C4-2B (cell line): ENCODE data around the gene HBM.
"Not testable (repeated sequence)": the region's sequence is repeated elsewhere in the genome, so short reads cannot be mapped to it uniquely, and the experiment has no call there.

Experiments
- H3K27ac ChIP-seq: fragments of 450-650 bp; 2 replicates; pipeline ENCODE4 v1.5.1; 2017
- ZFX ChIP-seq: fragments of 450-650 bp; IDR thresholded peaks from 2 replicates; pipeline ENCODE4 v1.6.1; 2017
- TF ChIP-seq, protein P1 (sequence below): fragments of 450-650 bp; conservative IDR thresholded peaks from 2 replicates; pipeline ENCODE4 v1.5.1; 2017; ENCODE audit warnings: mild to moderate bottlenecking

The HBM gene

DNA sequence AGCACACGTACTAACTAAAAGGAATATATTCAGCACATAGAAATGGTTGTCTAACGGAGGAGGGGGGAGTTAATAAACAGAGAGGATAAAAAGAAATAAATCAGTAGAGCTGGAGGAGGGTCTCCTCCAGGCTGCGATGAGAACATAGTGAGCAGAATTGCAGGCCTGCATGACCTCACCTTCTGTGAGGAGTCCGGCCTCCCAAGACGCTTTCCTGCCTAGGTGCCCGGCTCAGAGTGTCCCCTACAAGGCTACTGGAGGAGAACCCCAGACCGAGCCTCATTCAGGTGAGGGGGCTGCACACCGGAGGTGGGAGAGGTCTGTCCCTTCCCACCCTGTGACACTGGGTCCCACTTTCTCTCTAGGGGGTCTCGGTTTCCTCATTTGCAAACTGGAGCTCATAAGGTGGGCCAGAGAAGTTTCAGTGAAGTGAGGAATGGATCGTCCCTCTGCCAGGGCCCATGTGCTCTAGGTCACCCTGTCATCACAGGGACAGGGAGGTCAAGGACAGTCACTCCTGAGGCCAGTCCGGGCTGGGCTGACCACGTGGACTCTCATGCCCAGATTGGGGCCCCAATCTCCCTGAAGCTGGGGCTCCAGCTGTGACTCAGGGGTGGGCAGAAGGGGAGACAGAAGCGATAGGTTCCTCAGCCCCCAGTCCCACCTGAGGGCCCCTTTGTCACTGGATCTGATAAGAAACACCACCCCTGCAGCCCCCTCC lies 3.3 kb upstream of the HBM start:
- no peak overlapping the region for H3K27ac ChIP-seq
- TF ChIP-seq, protein P1, sequence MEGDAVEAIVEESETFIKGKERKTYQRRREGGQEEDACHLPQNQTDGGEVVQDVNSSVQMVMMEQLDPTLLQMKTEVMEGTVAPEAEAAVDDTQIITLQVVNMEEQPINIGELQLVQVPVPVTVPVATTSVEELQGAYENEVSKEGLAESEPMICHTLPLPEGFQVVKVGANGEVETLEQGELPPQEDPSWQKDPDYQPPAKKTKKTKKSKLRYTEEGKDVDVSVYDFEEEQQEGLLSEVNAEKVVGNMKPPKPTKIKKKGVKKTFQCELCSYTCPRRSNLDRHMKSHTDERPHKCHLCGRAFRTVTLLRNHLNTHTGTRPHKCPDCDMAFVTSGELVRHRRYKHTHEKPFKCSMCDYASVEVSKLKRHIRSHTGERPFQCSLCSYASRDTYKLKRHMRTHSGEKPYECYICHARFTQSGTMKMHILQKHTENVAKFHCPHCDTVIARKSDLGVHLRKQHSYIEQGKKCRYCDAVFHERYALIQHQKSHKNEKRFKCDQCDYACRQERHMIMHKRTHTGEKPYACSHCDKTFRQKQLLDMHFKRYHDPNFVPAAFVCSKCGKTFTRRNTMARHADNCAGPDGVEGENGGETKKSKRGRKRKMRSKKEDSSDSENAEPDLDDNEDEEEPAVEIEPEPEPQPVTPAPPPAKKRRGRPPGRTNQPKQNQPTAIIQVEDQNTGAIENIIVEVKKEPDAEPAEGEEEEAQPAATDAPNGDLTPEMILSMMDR = no peak
- no peak for TF ChIP-seq ZFX

DNA sequence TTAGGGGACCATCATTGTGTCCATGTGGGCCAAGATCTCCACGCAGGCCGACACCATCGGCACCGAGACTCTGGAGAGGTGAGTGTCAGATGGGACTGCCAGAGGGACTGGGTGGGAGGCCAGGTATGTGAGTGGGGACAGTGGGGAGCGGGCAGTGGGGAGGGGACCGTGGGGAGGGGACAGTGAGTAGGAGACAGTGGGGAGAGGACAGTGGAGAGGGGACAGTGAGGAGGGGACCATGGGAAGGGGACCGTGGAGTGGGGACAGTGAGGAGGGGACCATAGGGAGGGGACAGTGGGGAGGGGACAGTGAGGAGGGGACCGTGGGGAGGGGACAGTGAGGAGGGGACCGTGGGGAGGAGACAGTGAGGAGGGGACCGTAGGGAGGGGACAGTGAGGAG lies 2.6 kb upstream of the HBM start:
- not testable (repeated sequence) for H3K27ac ChIP-seq

- H3K27ac ChIP-seq = not testable (repeated sequence)
Observed at GRCh38 chr16:163696-164095, 2.1 kb upstream of the HBM start.

DNA sequence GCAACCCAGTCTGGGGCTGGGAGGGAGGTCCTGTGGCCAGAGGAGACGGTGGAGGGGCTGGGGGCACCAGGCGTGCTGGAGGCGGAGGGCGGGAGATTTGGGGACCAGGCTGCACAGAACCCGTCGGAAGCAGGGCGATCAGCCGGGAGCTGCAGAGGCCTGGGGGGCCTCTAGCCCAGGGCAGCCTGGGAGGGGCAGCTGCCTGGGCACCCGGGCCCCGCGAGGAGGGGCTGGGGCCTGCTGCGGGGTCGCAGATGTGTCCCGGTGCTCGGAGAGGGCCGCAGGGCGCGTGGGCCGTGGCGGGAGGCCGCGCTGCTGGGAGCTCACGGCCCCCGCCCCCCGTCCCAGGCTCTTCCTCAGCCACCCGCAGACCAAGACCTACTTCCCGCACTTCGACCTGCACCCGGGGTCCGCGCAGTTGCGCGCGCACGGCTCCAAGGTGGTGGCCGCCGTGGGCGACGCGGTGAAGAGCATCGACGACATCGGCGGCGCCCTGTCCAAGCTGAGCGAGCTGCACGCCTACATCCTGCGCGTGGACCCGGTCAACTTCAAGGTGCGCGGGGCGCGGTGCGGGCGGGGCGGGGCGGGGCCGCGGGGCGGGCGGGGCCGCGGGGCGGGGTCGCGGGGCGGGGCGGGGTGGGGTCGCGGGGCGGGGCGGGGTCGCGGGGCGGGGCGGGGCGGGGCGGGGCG lies 1.5 kb upstream of the HBM start:
- not testable (repeated sequence) for H3K27ac ChIP-seq

- TF ChIP-seq, protein P1 = no peak
- TF ChIP-seq ZFX = no peak
- H3K27ac ChIP-seq = peak overlapping the region; percentile 17; the same call in 1 of the 2 replicates
Observed at GRCh38 chr16:164827-165538, 795 bp upstream of the HBM start.

DNA sequence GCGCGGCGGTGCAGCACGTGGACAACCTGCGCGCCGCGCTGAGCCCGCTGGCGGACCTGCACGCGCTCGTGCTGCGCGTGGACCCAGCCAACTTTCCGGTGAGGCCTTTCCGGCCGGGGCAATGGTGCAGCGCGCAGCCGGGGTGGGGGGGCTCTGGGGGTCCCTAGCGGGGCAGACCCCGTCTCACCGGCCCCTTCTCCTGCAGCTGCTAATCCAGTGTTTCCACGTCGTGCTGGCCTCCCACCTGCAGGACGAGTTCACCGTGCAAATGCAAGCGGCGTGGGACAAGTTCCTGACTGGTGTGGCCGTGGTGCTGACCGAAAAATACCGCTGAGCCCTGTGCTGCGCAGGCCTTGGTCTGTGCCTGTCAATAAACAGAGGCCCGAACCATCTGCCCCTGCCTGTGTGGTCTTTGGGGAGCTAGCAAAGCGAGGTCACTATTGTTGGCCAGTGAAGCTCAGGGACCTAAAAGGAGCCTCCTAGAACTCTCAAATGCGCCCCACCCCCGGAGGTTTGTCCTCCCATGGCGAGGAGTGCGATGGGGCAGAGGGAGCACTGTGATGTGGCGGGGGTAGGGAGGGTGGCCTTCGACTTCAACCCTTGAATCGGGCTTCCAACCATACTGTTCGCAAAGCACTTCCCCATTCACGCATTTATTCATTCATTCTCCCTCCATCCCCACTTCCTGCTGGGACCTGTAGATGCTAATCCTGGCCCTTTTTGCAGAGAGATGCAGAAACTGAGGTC lies 770 bp downstream of the HBM start:
- TF ChIP-seq, protein P1 = no peak
- no peak for TF ChIP-seq ZFX
- H3K27ac ChIP-seq = peak overlapping the region; percentile 17; the same call in 1 of the 2 replicates

DNA sequence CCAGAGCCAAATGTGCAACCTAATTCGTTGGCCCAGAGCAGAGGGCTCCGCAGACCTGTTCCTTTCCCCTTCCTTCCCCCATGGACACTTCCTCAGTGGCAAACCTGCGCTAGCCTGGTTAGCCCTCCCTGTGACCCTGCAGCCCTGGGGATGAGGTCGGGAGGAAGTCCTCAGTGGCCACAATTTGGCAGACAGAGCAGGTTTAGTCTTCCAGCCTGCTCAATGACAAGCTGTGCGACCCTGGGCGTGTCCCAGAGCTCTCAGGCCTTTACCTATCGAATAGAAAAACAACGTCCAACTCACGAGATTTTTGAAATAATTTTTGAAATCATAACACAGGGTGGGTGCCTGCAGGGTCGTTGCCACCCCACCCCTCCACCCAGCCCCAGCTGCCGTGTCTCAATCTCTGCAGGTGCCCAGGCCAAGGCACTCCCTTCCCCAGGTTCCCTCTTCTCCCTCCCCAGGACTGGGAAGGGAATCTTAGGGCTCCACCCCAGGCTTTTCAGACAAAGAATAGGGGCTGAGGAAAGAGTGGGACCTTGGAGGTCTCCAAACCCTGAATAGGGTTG lies 1.4 kb downstream of the HBM start:
- no peak for TF ChIP-seq ZFX
- TF ChIP-seq, protein P1 = no peak
- no peak overlapping the region for H3K27ac ChIP-seq

GRCh38 chr16:168424-168823 lies 2.6 kb downstream of the HBM start:
- no peak overlapping the region for H3K27ac ChIP-seq
- TF ChIP-seq ZFX = no peak
- TF ChIP-seq, protein P1 = no peak
